ENCODE data around the gene IL2RA.
A peak's percentile ranks its signal among the peaks of the same experiment; 100 is the strongest.
"Not testable (repeated sequence)": the region's sequence is repeated elsewhere in the genome, so short reads cannot be mapped to it uniquely, and the experiment has no call there.

Gene IL2RA

DNA sequence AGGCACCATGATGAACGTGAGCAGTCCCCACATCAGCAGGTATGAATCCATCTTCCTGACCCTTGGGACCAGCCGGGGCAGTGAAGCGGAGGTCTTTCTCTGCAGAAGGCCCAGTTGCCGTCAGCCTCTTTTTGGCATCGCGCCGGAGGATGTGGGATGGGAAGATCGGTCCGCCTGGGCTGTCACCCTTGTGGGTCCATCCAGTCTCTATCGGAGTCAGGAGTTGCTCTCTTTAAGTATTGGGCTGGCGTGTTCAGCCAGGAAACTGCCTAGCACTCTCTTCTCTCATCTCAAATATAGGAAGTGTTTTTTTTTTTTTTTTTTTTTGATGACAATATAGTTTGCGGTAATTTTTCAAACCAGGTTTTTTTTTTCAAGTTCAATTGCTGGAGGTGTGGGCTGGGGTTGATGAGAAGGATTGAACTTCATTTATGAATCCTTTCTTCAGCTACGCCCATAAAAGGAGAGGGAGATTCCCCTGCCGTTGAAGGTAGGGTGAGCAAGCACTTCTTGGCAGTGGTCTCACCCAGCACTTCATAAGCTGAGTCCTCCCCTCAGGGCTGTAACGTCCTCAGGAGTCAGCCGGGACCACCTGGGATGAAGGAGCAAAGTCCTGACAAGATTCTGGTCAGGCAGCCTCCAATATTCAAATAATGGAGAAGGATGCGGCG lies at the start of gene IL2RA:
Gene IL2RA, minus strand, starts transcription at position 267 of the 671 bp plus-strand sequence. Its CDS starts 216 bp downstream, at position 51.
- peak; percentile 33 to 80 (median 63) for DNase-seq

- DNase-seq, result no peak
Measured at GRCh38 chr10:6110136-6110535, 48.0 kb upstream of the IL2RA start.

DNA sequence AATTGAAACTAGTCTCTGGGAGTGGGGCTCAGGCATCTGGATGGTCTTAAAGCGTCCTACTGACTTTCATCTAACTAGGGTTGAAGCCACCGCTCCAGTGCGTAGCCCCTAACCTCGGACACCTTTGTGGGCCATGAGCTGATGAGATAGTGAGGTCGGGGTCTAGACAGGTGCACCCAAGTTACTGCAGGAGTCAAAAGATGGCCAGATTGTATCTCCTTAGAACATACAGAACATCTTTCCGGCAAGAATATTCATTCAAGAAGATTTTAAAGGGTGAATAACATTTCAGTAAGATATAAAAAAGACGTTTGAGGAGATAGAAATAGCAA lies 47.2 kb upstream of the IL2RA start:
- no peak for DNase-seq

GRCh38 chr10:6108631-6109443 lies 46.7 kb upstream of the IL2RA start:
- no peak for DNase-seq

GRCh38 chr10:6108072-6108471 lies 45.9 kb upstream of the IL2RA start:
- no peak for DNase-seq

GRCh38 chr10:6107616-6108015 lies 45.4 kb upstream of the IL2RA start:
- not testable (repeated sequence) for DNase-seq

DNA sequence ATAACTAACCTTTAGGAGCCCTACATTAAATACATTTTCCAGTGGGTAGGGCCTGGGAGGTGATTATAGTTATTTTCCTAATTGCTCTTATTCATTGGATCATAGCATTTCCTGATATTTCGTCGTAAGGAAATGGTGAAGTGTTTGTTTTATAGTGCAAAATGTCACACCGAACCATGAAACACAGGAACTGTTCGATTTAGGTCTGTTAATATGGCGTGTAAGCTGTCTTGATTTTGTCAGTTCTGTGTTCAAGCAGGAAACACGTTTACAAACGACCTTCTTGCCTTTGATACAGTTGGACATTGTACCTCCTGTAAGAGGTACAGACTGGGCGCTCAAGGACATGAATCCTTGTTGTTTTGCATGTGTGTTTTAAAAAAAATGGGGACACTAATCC lies 41.4 kb upstream of the IL2RA start:
- DNase-seq, result no peak

DNA sequence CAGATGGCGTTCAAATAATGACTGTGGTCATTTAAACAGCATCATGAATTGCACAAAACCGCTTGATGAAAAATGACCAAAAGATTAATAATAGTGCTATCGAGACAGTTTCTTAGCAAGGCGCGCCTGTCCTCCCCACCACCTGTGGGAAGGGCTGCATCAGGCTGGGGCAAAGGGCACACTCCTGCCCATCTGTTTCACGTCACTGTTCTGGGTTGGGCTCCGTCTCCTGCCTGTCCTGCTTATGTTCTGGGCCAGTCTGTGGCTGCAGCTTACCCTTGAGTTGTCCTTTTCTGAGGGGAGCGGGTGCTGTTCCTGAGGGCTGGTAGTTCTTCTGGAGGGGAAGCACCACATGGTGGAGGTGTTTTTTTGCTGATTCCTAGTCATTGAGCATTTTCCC lies 40.0 kb upstream of the IL2RA start:
- no peak for DNase-seq

GRCh38 chr10:6101181-6101580 lies 39.0 kb upstream of the IL2RA start:
- DNase-seq, result no peak

DNA sequence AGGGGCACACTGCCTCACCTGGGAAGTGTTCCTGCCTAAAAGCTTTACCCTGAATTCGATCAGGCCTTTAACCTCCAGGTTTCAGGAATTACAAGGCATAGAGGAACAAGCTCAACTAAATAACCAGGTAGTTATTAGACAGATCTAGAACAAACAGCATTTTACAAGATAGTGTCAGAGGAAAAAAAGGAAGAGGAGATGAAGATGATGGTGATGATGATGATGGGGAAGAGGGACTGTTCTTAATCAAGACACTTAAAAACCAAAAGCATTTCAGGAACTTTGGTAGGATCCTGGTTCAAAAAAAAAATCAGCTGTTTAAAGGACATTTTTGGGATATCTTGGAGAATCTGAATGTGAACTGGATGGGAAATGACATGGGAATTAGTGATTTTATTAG lies 38.2 kb upstream of the IL2RA start:
- no peak for DNase-seq

- no peak for DNase-seq
Measured at GRCh38 chr10:6098156-6098555, 36.0 kb upstream of the IL2RA start.

- no peak for DNase-seq
Measured at GRCh38 chr10:6097063-6097462, 34.9 kb upstream of the IL2RA start.

GRCh38 chr10:6095810-6096570 lies 33.8 kb upstream of the IL2RA start:
- DNase-seq, result no peak

GRCh38 chr10:6092731-6093130 lies 30.6 kb upstream of the IL2RA start:
- DNase-seq, result no peak

DNA sequence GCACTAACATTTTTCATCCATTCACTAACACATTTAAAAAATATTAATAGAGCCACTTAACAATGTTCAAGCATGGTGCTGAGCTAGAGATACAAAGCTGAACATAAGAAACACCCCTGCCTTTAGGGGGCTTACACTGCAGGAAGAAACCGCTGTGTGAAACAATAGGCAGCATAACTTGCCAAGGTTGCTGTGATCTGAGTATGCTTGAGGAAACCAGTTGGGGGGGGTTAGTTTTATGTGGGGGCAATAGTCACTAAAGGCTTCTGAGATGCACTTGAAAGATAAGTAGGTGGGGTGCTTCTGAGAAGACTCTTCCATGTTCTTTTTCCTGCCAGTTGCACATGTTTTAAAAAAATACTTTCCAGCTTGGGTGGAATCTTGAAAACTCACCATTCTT lies 29.5 kb upstream of the IL2RA start:
- DNase-seq, result no peak

- DNase-seq, result no peak
Measured at GRCh38 chr10:6089334-6090219, 27.4 kb upstream of the IL2RA start.

DNA sequence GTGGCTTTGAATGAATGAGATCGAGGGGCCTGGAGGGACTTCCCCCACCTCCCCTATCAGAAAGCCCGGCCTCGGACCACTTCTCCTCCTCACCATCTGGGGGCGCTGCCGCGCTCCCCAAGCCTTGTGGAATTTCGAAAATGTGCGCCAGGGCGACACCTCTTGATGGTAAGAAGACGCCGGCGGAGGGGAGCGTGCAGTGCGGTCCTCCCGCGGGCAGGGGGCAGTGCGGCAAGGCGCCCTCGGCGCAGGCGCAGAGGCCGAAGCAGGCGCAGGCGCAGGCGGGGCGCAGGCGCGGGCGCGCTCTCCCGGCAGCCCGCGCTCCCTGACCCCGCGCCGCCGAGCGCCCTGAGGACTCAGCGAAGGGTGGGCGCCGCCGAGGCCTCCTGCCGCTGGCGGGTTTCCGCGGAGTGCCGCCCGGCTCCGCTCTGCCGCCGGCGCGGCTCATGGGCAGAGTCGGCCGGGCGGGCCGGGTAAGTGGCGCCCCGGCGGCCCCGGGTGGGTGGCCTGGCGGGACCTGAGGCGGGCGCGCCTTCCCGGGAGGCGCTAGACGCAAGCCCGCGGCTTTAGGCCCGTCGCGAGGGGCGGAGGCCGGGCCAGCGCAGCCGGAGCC lies 26.7 kb upstream of the IL2RA start, which contains the start of gene RBM17:
Gene RBM17, plus strand, starts transcription at position 314 of the 613 bp plus-strand sequence. CDS start 8,032 bp downstream, outside the sequence.
- peak; percentile 92 to 98 (median 95) for DNase-seq

DNA sequence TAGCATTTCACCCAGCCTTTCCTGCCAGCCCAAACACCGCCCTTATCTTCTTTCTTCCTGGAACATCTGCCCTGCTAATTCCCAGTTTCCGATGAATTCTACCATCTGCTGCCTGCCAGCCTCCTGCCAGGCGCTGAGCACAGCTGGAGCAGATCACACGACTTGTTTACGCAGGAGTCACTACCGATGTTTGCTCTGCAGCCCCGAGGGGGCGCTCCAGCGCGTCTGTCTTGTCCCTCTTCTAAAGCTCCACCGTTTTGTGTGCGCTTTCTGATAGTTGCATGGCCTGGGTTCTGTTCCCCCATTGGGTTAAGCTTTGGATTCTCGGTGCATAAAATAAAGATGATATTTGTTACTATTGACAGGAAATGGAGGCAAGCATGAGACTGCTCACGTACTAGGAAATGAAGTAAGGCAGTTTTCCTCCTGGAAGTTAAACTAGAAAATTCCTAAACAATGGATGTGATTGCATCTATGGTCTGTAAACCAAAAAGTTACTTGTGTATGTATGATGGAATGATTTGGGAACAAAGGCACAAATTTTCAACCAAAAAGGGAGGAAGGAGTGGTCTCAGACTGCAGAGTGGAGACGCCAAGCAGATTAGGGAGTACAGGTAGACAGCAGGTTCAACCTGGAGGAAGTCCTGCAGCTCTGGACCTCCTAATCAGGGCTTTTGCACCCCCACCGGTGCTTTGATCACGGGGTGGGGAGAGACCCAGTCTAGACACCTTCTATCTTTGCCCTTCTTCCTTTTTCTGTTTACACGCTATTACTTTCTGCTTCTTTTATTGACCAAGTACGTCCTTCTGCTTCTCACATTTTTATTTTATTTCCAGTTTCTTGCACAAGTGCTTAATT lies 24.4 kb upstream of the IL2RA start:
- DNase-seq, result peak; percentile 67 to 85 (median 80)

DNA sequence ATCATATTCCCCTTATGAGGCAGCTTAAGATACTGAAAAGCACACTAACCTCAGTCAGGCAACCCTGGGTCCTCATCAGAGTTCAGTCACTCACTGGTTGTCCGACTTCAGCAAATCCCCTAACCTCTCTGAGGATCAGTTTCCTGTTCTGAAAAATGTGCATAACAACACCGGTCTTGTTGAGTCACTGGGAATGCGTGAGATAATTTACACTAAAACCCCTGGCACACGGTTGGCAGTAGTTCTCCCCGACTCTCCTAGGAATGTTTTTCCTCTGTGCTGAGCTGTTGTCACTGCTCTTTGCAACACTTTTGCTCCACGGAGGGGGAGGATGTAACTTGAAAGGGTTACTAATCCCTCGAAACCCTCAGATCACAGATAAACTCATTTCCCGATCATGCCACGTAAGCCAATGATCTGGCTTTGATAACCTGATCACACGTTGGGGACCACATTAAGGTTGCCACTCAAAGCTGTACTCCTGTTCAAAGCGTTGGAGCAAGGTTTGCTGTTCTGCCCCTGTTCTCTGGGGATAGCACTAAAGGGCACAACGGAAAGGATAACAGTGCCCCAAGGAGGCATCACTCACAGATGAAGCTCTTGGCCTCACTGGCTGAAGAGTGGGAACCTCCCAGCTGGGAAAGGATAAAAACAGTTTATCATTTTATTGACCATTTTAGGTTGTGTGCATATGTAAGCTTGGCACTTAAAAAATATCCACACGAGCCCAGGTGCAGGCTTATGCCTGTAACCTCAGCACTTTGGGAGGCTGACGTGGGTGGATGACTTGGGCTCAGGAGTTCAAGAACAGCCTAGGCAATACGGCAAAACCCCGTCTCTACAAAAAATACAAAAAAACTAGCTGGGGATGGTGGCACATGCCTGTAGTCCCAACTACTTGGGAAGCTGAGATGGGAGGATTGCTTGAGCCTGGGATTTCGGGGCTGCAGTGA lies 21.6 kb upstream of the IL2RA start:
- DNase-seq, result peak in 2 of 4 experiments; percentile 30 to 54
